NOMO-1 treated with DMSO at 0.1 percent for 48 hours (cell line): ENCODE results near the gene ALK.

Experiments
- DNase-seq: peaks from one replicate; lab custom pipeline; 2025; ENCODE audit not compliant: unreplicated experiment; lab: John Stamatoyannopoulos, UW

Gene ALK

GRCh38 chr2:29921560-29921915, at the start of gene ALK:
Gene ALK, minus strand, starts transcription at chr2:29921586. Its CDS starts 927 bp downstream, at chr2:29920659.
- DNase-seq: peak; percentile 66

GRCh38 chr2:29966266-29966665, 44.9 kb upstream of the ALK start:
- no peak for DNase-seq

GRCh38 chr2:29963972-29964570, 42.7 kb upstream of the ALK start:
- no peak for DNase-seq

GRCh38 chr2:29962922-29963321, 41.5 kb upstream of the ALK start:
- no peak for DNase-seq

GRCh38 chr2:29954316-29954715, 32.9 kb upstream of the ALK start:
- no peak for DNase-seq

- no peak for DNase-seq
Observed at GRCh38 chr2:29952973-29953372, 31.6 kb upstream of the ALK start.

- no peak for DNase-seq
Observed at GRCh38 chr2:29951576-29951975, 30.2 kb upstream of the ALK start.

GRCh38 chr2:29950481-29950880, 29.1 kb upstream of the ALK start:
- DNase-seq: no peak

GRCh38 chr2:29949042-29949441, 27.7 kb upstream of the ALK start:
- no peak for DNase-seq

GRCh38 chr2:29946505-29946904, 25.1 kb upstream of the ALK start:
- no peak for DNase-seq

GRCh38 chr2:29942711-29943110, 21.3 kb upstream of the ALK start:
- no peak for DNase-seq

GRCh38 chr2:29940706-29941105, 19.3 kb upstream of the ALK start:
- DNase-seq: no peak

- no peak for DNase-seq
Observed at GRCh38 chr2:29936020-29936419, 14.6 kb upstream of the ALK start.

- DNase-seq: no peak
Observed at GRCh38 chr2:29931818-29932217, 10.4 kb upstream of the ALK start.

GRCh38 chr2:29923110-29923721, 1.8 kb upstream of the ALK start:
- DNase-seq: peak; percentile 36

GRCh38 chr2:29922605-29923004, 1.2 kb upstream of the ALK start:
- DNase-seq: no peak

- DNase-seq: no peak
Observed at GRCh38 chr2:29920631-29921559, 491 bp downstream of the ALK start.

GRCh38 chr2:29920130-29920577, 1.2 kb downstream of the ALK start:
- DNase-seq: no peak

- DNase-seq: no peak
Observed at GRCh38 chr2:29918941-29919340, 2.4 kb downstream of the ALK start.

GRCh38 chr2:29917781-29918180, 3.6 kb downstream of the ALK start:
- DNase-seq: no peak

GRCh38 chr2:29916571-29916970, 4.8 kb downstream of the ALK start:
- no peak for DNase-seq

GRCh38 chr2:29910960-29911359, 10.4 kb downstream of the ALK start:
- no peak for DNase-seq
